H9 (cell line): ENCODE data around the gene SCAP. TPM values are rescaled to one million over a fixed set of nuclear protein-coding genes. Genes with fewer than 3 reads are reported as not detected.

Experiments used
- DNase-seq: peaks from one replicate; pipeline ENCODE4 v3.0.0-alpha.2; 2017
- H2AFZ ChIP-seq: one replicate; pipeline ENCODE4 v1.6.1; 2013; ENCODE audit warnings: mild to moderate bottlenecking, low read length, control low read depth, moderate library complexity
- H2AK5ac ChIP-seq: 2 replicates; pipeline ENCODE4 v1.6.1; 2013; ENCODE audit warnings: low read length, control low read depth, mixed read lengths; ENCODE audit not compliant: insufficient read length
- H2BK120ac ChIP-seq: one replicate; pipeline ENCODE4 v1.6.1; 2013; ENCODE audit warnings: low read depth, mild to moderate bottlenecking, low read length, control low read depth, inconsistent platforms; ENCODE audit not compliant: poor library complexity, severe bottlenecking
- H2BK12ac ChIP-seq: 2 replicates; pipeline ENCODE4 v1.6.1; 2013; ENCODE audit warnings: low read length, control low read depth, mixed read lengths, low read depth; ENCODE audit not compliant: insufficient read length
- H2BK15ac ChIP-seq: 2 replicates; pipeline ENCODE4 v1.6.1; 2013; ENCODE audit warnings: low read depth, low read length, control low read depth
- H2BK20ac ChIP-seq: one replicate; pipeline ENCODE4 v1.6.1; 2013; ENCODE audit warnings: low read depth, mild to moderate bottlenecking, low read length, control low read depth, inconsistent platforms; ENCODE audit not compliant: poor library complexity, severe bottlenecking
- H2BK5ac ChIP-seq: 2 replicates; pipeline ENCODE4 v1.6.1; 2013; ENCODE audit warnings: low read length, control low read depth, mixed read lengths; ENCODE audit not compliant: insufficient read length
- H3K14ac ChIP-seq: 2 replicates; pipeline ENCODE4 v1.6.1; 2013; ENCODE audit warnings: low read length, control low read depth; ENCODE audit not compliant: insufficient read depth
- H3K18ac ChIP-seq: 2 replicates; pipeline ENCODE4 v1.6.1; 2013; ENCODE audit warnings: low read depth, mild to moderate bottlenecking, mixed read lengths, low read length, control low read depth; ENCODE audit not compliant: insufficient read length
- H3K23ac ChIP-seq: 2 replicates; pipeline ENCODE4 v1.6.1; 2013; ENCODE audit warnings: low read length, control low read depth, mixed read lengths, low read depth; ENCODE audit not compliant: insufficient read length
- H3K23me2 ChIP-seq: 2 replicates; pipeline ENCODE4 v1.6.1; 2013; ENCODE audit warnings: low read depth, mild to moderate bottlenecking, mixed read lengths, low read length, control low read depth; ENCODE audit not compliant: insufficient read length, poor library complexity, severe bottlenecking
- H3K27ac ChIP-seq: 2 replicates; pipeline ENCODE4 v1.5.1; 2013; ENCODE audit warnings: low read length, control low read depth, mixed read lengths, low read depth; ENCODE audit not compliant: insufficient read length
- H3K27me3 ChIP-seq: 2 replicates; pipeline ENCODE4 v1.6.1; 2013; ENCODE audit warnings: low read length, control low read depth, inconsistent platforms; ENCODE audit not compliant: insufficient read depth
- H3K4ac ChIP-seq: 2 replicates; pipeline ENCODE4 v1.6.1; 2013; ENCODE audit warnings: low read depth, mild to moderate bottlenecking, control low read depth, inconsistent platforms, low read length, moderate library complexity
- H3K4me1 ChIP-seq: 2 replicates; pipeline ENCODE4 v1.6.1; 2013; ENCODE audit warnings: low read length, control low read depth, inconsistent platforms; ENCODE audit not compliant: insufficient read depth
- H3K4me2 ChIP-seq: 2 replicates; pipeline ENCODE4 v1.6.1; 2013; ENCODE audit warnings: low read length, control low read depth, mixed read lengths; ENCODE audit not compliant: insufficient read length, insufficient read depth
- H3K56ac ChIP-seq: 2 replicates; pipeline ENCODE4 v1.6.1; 2013; ENCODE audit warnings: low read depth, mild to moderate bottlenecking, mixed read lengths, low read length, control low read depth; ENCODE audit not compliant: insufficient read length
- H3K79me1 ChIP-seq: 2 replicates; pipeline ENCODE4 v1.6.1; 2013; ENCODE audit warnings: low read depth, mild to moderate bottlenecking, moderate library complexity, low read length, control low read depth, inconsistent platforms; ENCODE audit not compliant: insufficient read depth, poor library complexity, severe bottlenecking
- H3K79me2 ChIP-seq: 2 replicates; pipeline ENCODE4 v1.6.1; 2013; ENCODE audit warnings: low read length, control low read depth, inconsistent platforms; ENCODE audit not compliant: insufficient read depth
- H3K9ac ChIP-seq: 2 replicates; pipeline ENCODE4 v1.6.1; 2013; ENCODE audit warnings: low read length, control low read depth, mixed read lengths; ENCODE audit not compliant: insufficient read length; ENCODE audit errors: extremely low read depth
- H3K9me3 ChIP-seq: one replicate; pipeline ENCODE4 v1.6.1; 2013; ENCODE audit warnings: low read depth, low read length, inconsistent platforms; ENCODE audit not compliant: control insufficient read depth
- H3T11ph ChIP-seq: one replicate; pipeline ENCODE4 v1.6.1; 2013; ENCODE audit warnings: mild to moderate bottlenecking, low read length, control low read depth, inconsistent platforms
- H4K20me1 ChIP-seq: one replicate; pipeline ENCODE4 v1.6.1; 2013; ENCODE audit not compliant: control insufficient read depth, insufficient read length, insufficient read depth
- H4K5ac ChIP-seq: 2 replicates; pipeline ENCODE4 v1.6.1; 2013; ENCODE audit warnings: low read depth, mild to moderate bottlenecking, mixed read lengths, low read length, control low read depth; ENCODE audit not compliant: insufficient read length
- H4K8ac ChIP-seq: replicated peaks from 2 replicates; pipeline ENCODE4 v1.6.1; 2013; ENCODE audit warnings: low read length, control low read depth, mixed read lengths, low read depth; ENCODE audit not compliant: insufficient read length
- H4K91ac ChIP-seq: 2 replicates; pipeline ENCODE4 v1.6.1; 2013; ENCODE audit warnings: low read depth, mild to moderate bottlenecking, moderate library complexity, mixed read lengths, low read length, control low read depth; ENCODE audit not compliant: insufficient read length
- H3K27ac Mint-ChIP-seq, 3 experiments: 2 replicates in 2 of 3; 3 replicates in 1 of 3; pipeline ENCODE4 v1.8.0; 2020 to 2021; ENCODE audit warnings: mixed read lengths in 3 of 3, mild to moderate bottlenecking in 1 of 3, moderate library complexity in 1 of 3
- H3K27me3 Mint-ChIP-seq: 2 replicates; pipeline ENCODE4 v1.8.0; 2021; ENCODE audit warnings: low read depth, mild to moderate bottlenecking, moderate library complexity, mixed read lengths
- H3K36me3 Mint-ChIP-seq, 3 experiments: 2 replicates in 2 of 3; 3 replicates in 1 of 3; pipeline ENCODE4 v1.8.0; 2020 to 2021; ENCODE audit warnings: low read depth in 3 of 3, mixed read lengths in 3 of 3; ENCODE audit not compliant: insufficient read depth in 1 of 3
- H3K4me1 Mint-ChIP-seq, 2 experiments: 2 replicates each; pipeline ENCODE4 v1.8.0; 2020; ENCODE audit warnings: mixed read lengths in 2 of 2
- H3K4me3 Mint-ChIP-seq, 2 experiments: 2 replicates in 1 of 2; 3 replicates in 1 of 2; pipeline ENCODE4 v1.8.0; 2020 to 2021; ENCODE audit warnings: mild to moderate bottlenecking in 2 of 2, mixed read lengths in 2 of 2, moderate library complexity in 1 of 2
- H3K9me3 Mint-ChIP-seq, 2 experiments: 2 replicates in 1 of 2; 3 replicates in 1 of 2; pipeline ENCODE4 v1.8.0; 2020; ENCODE audit warnings: mild to moderate bottlenecking in 2 of 2, mixed read lengths in 2 of 2, moderate library complexity in 1 of 2
- CTCF ChIP-seq: fragments of 200-600 bp; sonication (generic); conservative IDR thresholded peaks from 3 replicates; pipeline ENCODE4 v1.8.0; 2021; ENCODE audit warnings: antibody characterized with exemption, mild to moderate bottlenecking
- WGBS: extraction: QIAGEN DNeasy Blood & Tissue Kit; methylation state at CpG from one replicate; pipeline ENCODE4 v1.1.7; 2013; ENCODE audit warnings: missing lambda C conversion rate, low lambda C conversion rate, mixed read lengths; ENCODE audit not compliant: insufficient read length; ENCODE audit errors: extremely low coverage; 5-methylcytosine and 5-hydroxymethylcytosine counted together
- total RNA-seq: library from RNA; stranded (reverse); gene quantifications from 2 replicates; pipeline ENCODE4 v1.2.1, GENCODE V29; 2021

The SCAP gene
- total RNA-seq, 1 experiment from 2014 or later, result 104 TPM

- Histone ChIP-seq H4K8ac (no peak overlapping the region), H4K5ac (no peak overlapping the region), H2AK5ac (no peak overlapping the region), H2AFZ (no peak overlapping the region), H3K56ac (no peak overlapping the region), H3K79me2 (no peaks in the 10 kb centered on the region), H2BK12ac (no peak overlapping the region), H3K4me1 (no peaks in the 10 kb centered on the region), H3K23ac (no peak overlapping the region), H3K27ac (no peak overlapping the region), H3K4me2 (no peak overlapping the region), H3K9me3 (no peaks in the 10 kb centered on the region), H2BK15ac (no peak overlapping the region), H3T11ph (no peak overlapping the region), H2BK5ac (no peak overlapping the region), H4K91ac (no peak overlapping the region), H3K14ac (no peak overlapping the region), H3K18ac (no peak overlapping the region), H3K9ac (no peak overlapping the region), H3K27me3 (no peaks in the 10 kb centered on the region), H3K23me2 (no peaks in the 10 kb centered on the region), H2BK20ac (no peak overlapping the region), H3K79me1 (no peaks in the 10 kb centered on the region), H3K4ac (no peak overlapping the region), H4K20me1 (peaks cover 2% of the 10 kb centered on the region), H2BK120ac (no peak overlapping the region)
- H3K27me3 Mint-ChIP-seq, result no peaks in the 10 kb centered on the region; the same call in 1 of the 2 replicates
- peaks cover 0 to 9% of the 10 kb centered on the region in 2 experiments; a peak in 4 of 5 replicates for H3K9me3 Mint-ChIP-seq
- peaks cover 10 to 23% of the 10 kb centered on the region in 2 experiments for H3K4me1 Mint-ChIP-seq
- no peak overlapping the region; a peak in 1 of 7 replicates for H3K27ac Mint-ChIP-seq
- H3K36me3 Mint-ChIP-seq, result peaks cover 27 to 55% (median 49%) of the 10 kb centered on the region in 3 experiments
- TF ChIP-seq CTCF, result 0 out of 3 replicates have a peak, but pooled peaks have one; percentile 1
- DNase-seq, result no peak
- no CpG with 5 or more reads among the region's 17 CpGs for whole genome bisulfite sequencing
- H3K4me3 Mint-ChIP-seq, result no peak overlapping the region; a peak in 1 of 5 replicates
These were observed 56.4 kb downstream of the SCAP start for GRCh38 chr3:47419083-47420043.
